GM12878 (cell line): ENCODE results near the gene COBLL1. TPM values are rescaled to one million over a fixed set of nuclear protein-coding genes. Genes with fewer than 3 reads are reported as not detected.

Source experiments
- ATAC-seq: fragments of 200-7000 bp; cut with Tn5 transposase; 3 replicates; pipeline ENCODE4 v1.9.1; 2020; ENCODE audit warnings: mild to moderate bottlenecking, moderate library complexity
- BruUV-seq: library from RNA; stranded (reverse); fragments of 400-500 nt; replicated peaks from 2 replicates; lab custom pipeline; 2021; lab: Mats Ljungman, UMichigan
- CTCF ChIA-PET: fragments of 300-600 bp; sonication (Branson Sonifier 250); formaldehyde crosslinking; extraction: SDS; loops from one replicate; lab custom pipeline; 2021; ENCODE audit warnings: inconsistent platforms; lab: Yijun Ruan, JAX
- POLR2A ChIA-PET: fragments of 350-600 bp; formaldehyde crosslinking; extraction: SDS; loops from one replicate; lab custom pipeline; 2021; ENCODE audit warnings: inconsistent platforms; lab: Charles Lee
- RAD21 ChIA-PET: fragments of 300-600 bp; sonication (Branson Sonifier 250); formaldehyde crosslinking; loops from one replicate; lab custom pipeline; 2023; ENCODE audit warnings: antibody characterized with exemption; ENCODE audit not compliant: unreplicated experiment; lab: Charles Lee
- SMC1A ChIA-PET: fragments of 300-600 bp; sonication (Branson Sonifier 250); formaldehyde crosslinking; loops from one replicate; lab custom pipeline; 2023; ENCODE audit not compliant: unreplicated experiment, uncharacterized antibody; lab: Charles Lee
- DNase-seq: peaks from one replicate; pipeline ENCODE4 v3.0.0-alpha.2; 2011; ENCODE audit warnings: low read depth, low spot score
- FAIRE-seq: peaks from 3 replicates; lab custom pipeline; 2011; peaks lifted over from hg19 to GRCh38; lab: Jason Lieb, UNC
- H2AFZ ChIP-seq: 2 replicates; pipeline ENCODE4 v1.6.0; 2011; ENCODE audit warnings: low read depth, low read length, control low read depth; ENCODE audit not compliant: control insufficient read depth
- H3K27ac ChIP-seq: 2 replicates; pipeline ENCODE4 v1.5.1; 2011; ENCODE audit warnings: control low read depth; ENCODE audit not compliant: control insufficient read depth, insufficient read depth
- H3K27me3 ChIP-seq, 2 experiments: replicated peaks in 1 of 2; 2 replicates each; pipeline versions ENCODE4 v1.6.0 to v1.6.1; 2011; ENCODE audit warnings: low read length in 1 of 2; ENCODE audit not compliant: control insufficient read depth in 2 of 2, insufficient read depth in 2 of 2
- H3K36me3 ChIP-seq, 2 experiments: 2 replicates each; pipeline ENCODE4 v1.5.1; 2011; ENCODE audit warnings: low read length in 1 of 2; ENCODE audit not compliant: control insufficient read depth in 2 of 2, insufficient read depth in 2 of 2
- H3K4me1 ChIP-seq: 2 replicates; pipeline ENCODE4 v1.6.1; 2011; ENCODE audit warnings: mild to moderate bottlenecking, low read length, moderate library complexity, mixed read lengths; ENCODE audit not compliant: control insufficient read depth, insufficient read depth
- H3K4me2 ChIP-seq: 2 replicates; pipeline ENCODE4 v1.6.0; 2011; ENCODE audit warnings: control low read depth; ENCODE audit not compliant: control insufficient read depth, insufficient read depth
- H3K4me3 ChIP-seq: fragments of 200-600 bp; sonication (generic); 2 replicates; pipeline ENCODE4 v1.5.1; 2016
- H3K79me2 ChIP-seq: 2 replicates; pipeline ENCODE4 v1.6.0; 2011; ENCODE audit warnings: low read length; ENCODE audit not compliant: control insufficient read depth, insufficient read depth
- H3K9ac ChIP-seq: 2 replicates; pipeline ENCODE4 v1.8.0; 2011; ENCODE audit warnings: low read length, control low read depth, mixed read lengths; ENCODE audit not compliant: control insufficient read depth, insufficient read depth
- H3K9me3 ChIP-seq: replicated peaks from 3 replicates; pipeline ENCODE4 v1.5.1; 2011; ENCODE audit warnings: mild to moderate bottlenecking, low read length; ENCODE audit not compliant: control insufficient read depth, insufficient read depth
- H4K20me1 ChIP-seq: 2 replicates; pipeline ENCODE4 v1.6.0; 2011; ENCODE audit not compliant: control insufficient read depth, insufficient read depth
- BRCA1 ChIP-seq: IDR thresholded peaks from 2 replicates; pipeline ENCODE4 v1.6.1; 2011; ENCODE audit warnings: low read depth, low read length, improper control_type of control experiment
- ETV6 ChIP-seq, 2 experiments: fragments of 450-650 bp in 1 of 2; IDR thresholded peaks in 1 of 2; conservative IDR thresholded peaks in 1 of 2; 2 replicates each; pipeline ENCODE4 v1.6.1; 2014; ENCODE audit warnings: antibody characterized with exemption in 1 of 2, borderline replicate concordance in 1 of 2, low read depth in 1 of 2, mild to moderate bottlenecking in 1 of 2, moderate library complexity in 1 of 2
- HCFC1 ChIP-seq: fragments of 150-350 bp; IDR thresholded peaks from 2 replicates; pipeline ENCODE4 v1.6.1; 2014; ENCODE audit warnings: low read length
- KLF5 ChIP-seq: fragments of 450-650 bp; IDR thresholded peaks from 2 replicates; pipeline ENCODE4 v1.6.1; 2014; ENCODE audit warnings: mild to moderate bottlenecking; ENCODE audit not compliant: partially characterized antibody
- MXI1 ChIP-seq: fragments of 150-350 bp; IDR thresholded peaks from 2 replicates; pipeline ENCODE4 v1.6.1; 2011; ENCODE audit warnings: low read depth, mild to moderate bottlenecking, inconsistent platforms, low read length, improper control_type of control experiment
- MYB ChIP-seq: fragments of 150-350 bp; IDR thresholded peaks from 2 replicates; pipeline ENCODE4 v1.6.1; 2014; ENCODE audit warnings: mild to moderate bottlenecking, low read depth, low read length, borderline replicate concordance
- NFXL1 ChIP-seq: fragments of 450-650 bp; IDR thresholded peaks from 2 replicates; pipeline ENCODE4 v1.6.1; 2017; ENCODE audit warnings: antibody characterized with exemption, mild to moderate bottlenecking, borderline replicate concordance
- POLR2A ChIP-seq: IDR thresholded peaks from 2 replicates; pipeline ENCODE4 v1.6.1; 2011; ENCODE audit warnings: low read depth, mild to moderate bottlenecking, low read length
- RAD51 ChIP-seq: fragments of 450-650 bp; IDR thresholded peaks from 2 replicates; pipeline ENCODE4 v1.6.1; 2016; ENCODE audit warnings: moderate library complexity, mild to moderate bottlenecking, inconsistent platforms
- RBBP5 ChIP-seq: fragments of 200-600 bp; sonication (generic); conservative IDR thresholded peaks from 2 replicates; pipeline ENCODE4 v1.6.1; 2016
- YY1 ChIP-seq: IDR thresholded peaks from 2 replicates; pipeline ENCODE4 v1.6.1; 2011; ENCODE audit warnings: low read depth, mild to moderate bottlenecking, low read length
- WGBS: methylation state at CpG from one replicate; pipeline ENCODE4 v1.1.6; 2016; ENCODE audit warnings: low lambda C conversion rate; ENCODE audit not compliant: insufficient replicate concordance, insufficient coverage; ENCODE audit errors: missing lambda C conversion rate; 5-methylcytosine and 5-hydroxymethylcytosine counted together
- in situ Hi-C: fragments of 300-500 bp; cut with MboI; formaldehyde crosslinking; loops from 9 replicates; pipeline ENCODE4 v1.14.3; 2018; ENCODE audit warnings: mixed read lengths
- intact Hi-C: fragments of 100-400 bp; cut with micrococcal nuclease; formaldehyde crosslinking; loops from one replicate; pipeline ENCODE4 v1.14.2; 2022; ENCODE audit not compliant: unreplicated experiment
- polyA plus RNA-seq, 11 experiments: library from polyadenylated mRNA; depleted of rRNA in 4 of 11; unstranded in 6 of 11; stranded (reverse) in 5 of 11; fragments of >200 nt; fragmentation: Nextera tagmentation in 4 of 11; fragmentation: Illumina TruSeq in 1 of 11; extraction: Ambion mirVana in 4 of 11; extraction: Trizol in 1 of 11; gene quantifications; 1 replicate in 1 of 11; 2 replicates in 10 of 11; pipeline versions ENCODE4 v1.2.1 to v1.2.3, GENCODE V29; 2011 to 2016; ENCODE audit warnings: inconsistent platforms in 2 of 11, missing spikeins in 2 of 11, low read depth in 1 of 11
- total RNA-seq, 4 experiments: library from RNA; depleted of rRNA in 3 of 4; stranded (reverse); fragments of >200 nt in 3 of 4; fragmentation: Illumina TruSeq in 1 of 4; extraction: Trizol in 1 of 4; gene quantifications; 2 replicates each; pipeline versions ENCODE4 v1.2.1 to v1.2.3, GENCODE V29; 2013 to 2021
- TF ChIP-seq, protein P1 (sequence below): IDR thresholded peaks from 2 replicates; pipeline ENCODE4 v1.6.1; 2012; ENCODE audit warnings: improper control_type of control experiment, low read depth, low read length; ENCODE audit not compliant: insufficient replicate concordance

Gene COBLL1
- total and polyA plus RNA-seq, 10 of the 15 experiments (the other 5 are each of a cell fraction or from before 2014, with no cell fraction given), result 0.46 TPM; not detected in 9

DNA sequence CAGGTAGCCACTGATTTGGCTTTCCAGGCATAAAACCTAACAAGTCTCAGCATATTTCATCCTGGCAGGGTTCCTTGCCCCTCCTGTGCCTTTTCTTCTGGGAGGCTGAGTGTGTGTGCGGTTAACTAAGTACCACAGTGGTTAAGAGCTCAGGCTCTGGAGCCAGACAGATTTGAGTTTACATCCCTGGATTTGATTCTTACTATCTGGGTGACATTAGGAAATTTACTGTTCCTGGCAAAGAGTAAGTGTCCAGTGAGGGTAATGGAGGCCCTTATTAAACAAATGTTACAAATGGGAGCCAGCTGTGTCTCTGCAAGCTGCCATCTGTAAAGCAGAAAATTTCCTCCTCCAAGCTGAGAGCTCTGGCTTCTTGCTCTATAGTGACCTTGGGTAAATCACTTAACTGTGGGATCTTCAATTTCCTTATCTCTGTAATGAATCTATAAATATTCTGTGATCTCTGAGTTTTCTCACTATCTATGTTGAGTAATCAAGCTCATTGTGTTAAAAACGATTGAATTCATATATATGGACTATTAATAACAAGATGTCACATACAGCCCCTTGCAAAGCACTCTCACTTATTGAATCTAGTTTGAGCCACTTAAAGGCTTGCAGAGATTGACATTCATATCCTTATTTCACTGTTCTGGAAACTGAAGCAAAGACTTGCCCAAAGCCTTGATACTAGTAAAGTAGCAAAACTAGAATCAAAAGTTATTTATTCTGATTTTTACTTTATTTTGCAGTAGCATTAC lies 6.5 kb upstream of the COBLL1 start:
- no peak overlapping the region for H3K4me2 ChIP-seq
- WGBS, result 44% methylated on average over 2 of the region's 2 CpGs
- no peak for DNase-seq
- H3K9ac ChIP-seq, result no peak overlapping the region
- ATAC-seq, result no peak
- H3K79me2 ChIP-seq, result no peaks in the 10 kb centered on the region
- FAIRE-seq, result no peak
- H3K4me1 ChIP-seq, result no peaks in the 10 kb centered on the region
- SMC1A ChIA-PET, result interaction anchor here (0.5 kb wide), 1 partner anchor 135 kb away, joined by 3 read pairs; no protein-coding TSS in a partner anchor
- H2AFZ ChIP-seq, result no peak overlapping the region
- POLR2A ChIA-PET, result no interaction called here
- H3K9me3 ChIP-seq, result no peaks in the 10 kb centered on the region
- in situ Hi-C loops (no loop called here), intact Hi-C loops (no loop called here)
- CTCF ChIA-PET, result no interaction called here
- RAD21 ChIA-PET, result no interaction called here
- BruUV-seq, result no TSS peak
- H3K4me3 ChIP-seq, result no peak overlapping the region
- H3K27ac ChIP-seq, result no peak overlapping the region
- no peaks in the 10 kb centered on the region for H4K20me1 ChIP-seq
- H3K36me3 ChIP-seq, result no peaks in the 10 kb centered on the region
- TF ChIP-seq POLR2A (no peak), HCFC1 (no peak), BRCA1 (no peak), MYB (no peak), RAD51 (no peak), NFXL1 (no peak), KLF5 (no peak), RBBP5 (no peak), YY1 (no peak), ETV6 (conservative IDR thresholded peaks at IDR 0.05 in 1 of 2, IDR thresholded peaks at IDR 0.05 in 1 of 2; ENCODE audit: borderline replicate concordance in 1 of 2, low read depth in 1 of 2) (no peak), MXI1 (no peak)
- TF ChIP-seq, protein P1, sequence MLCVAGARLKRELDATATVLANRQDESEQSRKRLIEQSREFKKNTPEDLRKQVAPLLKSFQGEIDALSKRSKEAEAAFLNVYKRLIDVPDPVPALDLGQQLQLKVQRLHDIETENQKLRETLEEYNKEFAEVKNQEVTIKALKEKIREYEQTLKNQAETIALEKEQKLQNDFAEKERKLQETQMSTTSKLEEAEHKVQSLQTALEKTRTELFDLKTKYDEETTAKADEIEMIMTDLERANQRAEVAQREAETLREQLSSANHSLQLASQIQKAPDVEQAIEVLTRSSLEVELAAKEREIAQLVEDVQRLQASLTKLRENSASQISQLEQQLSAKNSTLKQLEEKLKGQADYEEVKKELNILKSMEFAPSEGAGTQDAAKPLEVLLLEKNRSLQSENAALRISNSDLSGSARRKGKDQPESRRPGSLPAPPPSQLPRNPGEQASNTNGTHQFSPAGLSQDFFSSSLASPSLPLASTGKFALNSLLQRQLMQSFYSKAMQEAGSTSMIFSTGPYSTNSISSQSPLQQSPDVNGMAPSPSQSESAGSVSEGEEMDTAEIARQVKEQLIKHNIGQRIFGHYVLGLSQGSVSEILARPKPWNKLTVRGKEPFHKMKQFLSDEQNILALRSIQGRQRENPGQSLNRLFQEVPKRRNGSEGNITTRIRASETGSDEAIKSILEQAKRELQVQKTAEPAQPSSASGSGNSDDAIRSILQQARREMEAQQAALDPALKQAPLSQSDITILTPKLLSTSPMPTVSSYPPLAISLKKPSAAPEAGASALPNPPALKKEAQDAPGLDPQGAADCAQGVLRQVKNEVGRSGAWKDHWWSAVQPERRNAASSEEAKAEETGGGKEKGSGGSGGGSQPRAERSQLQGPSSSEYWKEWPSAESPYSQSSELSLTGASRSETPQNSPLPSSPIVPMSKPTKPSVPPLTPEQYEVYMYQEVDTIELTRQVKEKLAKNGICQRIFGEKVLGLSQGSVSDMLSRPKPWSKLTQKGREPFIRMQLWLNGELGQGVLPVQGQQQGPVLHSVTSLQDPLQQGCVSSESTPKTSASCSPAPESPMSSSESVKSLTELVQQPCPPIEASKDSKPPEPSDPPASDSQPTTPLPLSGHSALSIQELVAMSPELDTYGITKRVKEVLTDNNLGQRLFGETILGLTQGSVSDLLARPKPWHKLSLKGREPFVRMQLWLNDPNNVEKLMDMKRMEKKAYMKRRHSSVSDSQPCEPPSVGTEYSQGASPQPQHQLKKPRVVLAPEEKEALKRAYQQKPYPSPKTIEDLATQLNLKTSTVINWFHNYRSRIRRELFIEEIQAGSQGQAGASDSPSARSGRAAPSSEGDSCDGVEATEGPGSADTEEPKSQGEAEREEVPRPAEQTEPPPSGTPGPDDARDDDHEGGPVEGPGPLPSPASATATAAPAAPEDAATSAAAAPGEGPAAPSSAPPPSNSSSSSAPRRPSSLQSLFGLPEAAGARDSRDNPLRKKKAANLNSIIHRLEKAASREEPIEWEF, result no peak
- TF ChIP-seq, all 136 proteins: peak for 0
- no peaks in the 10 kb centered on the region; a peak in 1 of 4 replicates for H3K27me3 ChIP-seq
